ENCODE measurements around the gene AMFR. TPM values are rescaled to one million over a fixed set of nuclear protein-coding genes. Genes with fewer than 3 reads are reported as not detected.

Gene AMFR
- polyA plus RNA-seq, 1 donor (not counting 4 experiments of a cell fraction or from before 2014, with no cell fraction given): 36.9 TPM

DNA sequence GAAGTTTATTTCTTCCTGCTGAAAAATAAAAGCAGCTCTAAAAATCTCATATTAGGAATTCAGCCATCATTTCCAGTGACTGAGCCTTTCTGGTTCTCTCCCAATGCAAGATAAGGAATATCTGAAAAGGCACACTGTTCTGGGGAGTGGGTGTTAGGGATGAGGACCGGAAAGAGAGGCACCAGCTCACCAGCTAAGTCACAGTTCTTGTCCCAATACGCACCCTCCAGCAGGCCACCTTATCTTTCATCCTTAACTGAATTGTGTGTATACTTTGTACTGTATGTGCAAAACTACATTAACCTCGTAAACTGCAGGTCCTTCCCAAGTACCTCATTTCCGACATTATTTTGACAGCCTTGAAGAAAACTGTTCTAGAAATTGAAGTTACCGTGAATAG lies 11.0 kb downstream of the AMFR start:
- Histone ChIP-seq H3K9ac (ENCODE audit: control insufficient read depth, extremely low read depth, insufficient read depth, low read length) (no peak overlapping the region), H3K27ac (ENCODE audit: control insufficient read depth, insufficient read depth, low read length) (no peak overlapping the region), H4K20me1 (ENCODE audit: control insufficient read depth, extremely low read depth, insufficient read depth, low read length) (no peaks in the 10 kb centered on the region), H2AFZ (ENCODE audit: control insufficient read depth, low read length) (no peak overlapping the region), H3K4me2 (ENCODE audit: control insufficient read depth, extremely low read depth, insufficient read depth, low read depth, low read length) (no peak overlapping the region), H3K4me1 (ENCODE audit: control insufficient read depth, extremely low read depth, insufficient read depth, low read length) (peaks cover 3% of the 10 kb centered on the region), H3K4me3 (ENCODE audit: control insufficient read depth in 2 of 3, extremely low read depth in 1 of 3, insufficient read depth in 2 of 3, low read depth in 1 of 3, low read length in 3 of 3) (no peak overlapping the region), H3K9me3 (ENCODE audit: control insufficient read depth, low read depth, low read length) (no peaks in the 10 kb centered on the region), H3K9me1 (ENCODE audit: control insufficient read depth, extremely low read depth, insufficient read depth, low read length) (no peaks in the 10 kb centered on the region), H3K27me3 (ENCODE audit: control insufficient read depth, extremely low read depth, insufficient read depth, low read length) (no peaks in the 10 kb centered on the region), H3K36me3 (ENCODE audit: control insufficient read depth in 2 of 2, extremely low read depth in 1 of 2, insufficient read depth in 2 of 2, low read length in 2 of 2) (peaks cover 2 to 4% of the 10 kb centered on the region in 2 experiments), H3K79me2 (ENCODE audit: control insufficient read depth, insufficient read depth, low read length) (peaks cover 41% of the 10 kb centered on the region)
- DNase-seq (ENCODE audit: low read depth, low spot score) (no peak), FAIRE-seq (no peak)
- dilution Hi-C loops (cut with MboI; ENCODE audit: extremely low pct_ligation_motif_present, low sequenced_read_pairs): no loop called here
- TF ChIP-seq, protein P1, sequence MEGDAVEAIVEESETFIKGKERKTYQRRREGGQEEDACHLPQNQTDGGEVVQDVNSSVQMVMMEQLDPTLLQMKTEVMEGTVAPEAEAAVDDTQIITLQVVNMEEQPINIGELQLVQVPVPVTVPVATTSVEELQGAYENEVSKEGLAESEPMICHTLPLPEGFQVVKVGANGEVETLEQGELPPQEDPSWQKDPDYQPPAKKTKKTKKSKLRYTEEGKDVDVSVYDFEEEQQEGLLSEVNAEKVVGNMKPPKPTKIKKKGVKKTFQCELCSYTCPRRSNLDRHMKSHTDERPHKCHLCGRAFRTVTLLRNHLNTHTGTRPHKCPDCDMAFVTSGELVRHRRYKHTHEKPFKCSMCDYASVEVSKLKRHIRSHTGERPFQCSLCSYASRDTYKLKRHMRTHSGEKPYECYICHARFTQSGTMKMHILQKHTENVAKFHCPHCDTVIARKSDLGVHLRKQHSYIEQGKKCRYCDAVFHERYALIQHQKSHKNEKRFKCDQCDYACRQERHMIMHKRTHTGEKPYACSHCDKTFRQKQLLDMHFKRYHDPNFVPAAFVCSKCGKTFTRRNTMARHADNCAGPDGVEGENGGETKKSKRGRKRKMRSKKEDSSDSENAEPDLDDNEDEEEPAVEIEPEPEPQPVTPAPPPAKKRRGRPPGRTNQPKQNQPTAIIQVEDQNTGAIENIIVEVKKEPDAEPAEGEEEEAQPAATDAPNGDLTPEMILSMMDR (optimal IDR thresholded peaks at IDR 0.05 in 1 of 3, IDR thresholded peaks at IDR 0.05 in 1 of 3, conservative IDR thresholded peaks at IDR 0.05 in 1 of 3; ENCODE audit: extremely low read depth in 1 of 3, insufficient read depth in 2 of 3, low read length in 3 of 3): no peak
- no peak for TF ChIP-seq EZH2 (IDR thresholded peaks at IDR 0.05; ENCODE audit: low read length)

DNA sequence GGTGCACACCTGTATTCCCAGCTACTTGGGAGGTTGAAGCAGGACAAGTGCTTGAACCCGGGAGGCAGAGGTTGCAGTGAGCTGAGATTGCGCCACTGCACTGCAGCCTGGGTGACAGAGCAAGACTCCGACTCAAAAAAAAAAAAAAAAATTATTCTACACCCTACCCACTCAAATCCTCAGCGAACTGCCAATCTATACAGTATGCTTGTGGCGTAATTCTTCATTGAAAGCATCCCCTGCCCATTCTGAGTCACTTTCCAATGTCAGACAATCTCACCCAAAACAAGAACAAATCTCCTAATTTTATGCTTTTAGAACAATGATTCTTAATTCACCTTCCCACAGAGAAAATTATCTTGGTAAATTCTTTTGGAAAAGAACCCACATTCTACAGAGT lies 12.0 kb downstream of the AMFR start:
- H4K20me1 ChIP-seq (ENCODE audit: control insufficient read depth, extremely low read depth, insufficient read depth, low read length): no peaks in the 10 kb centered on the region
- no peak overlapping the region for H3K4me2 ChIP-seq (ENCODE audit: control insufficient read depth, extremely low read depth, insufficient read depth, low read depth, low read length)
- H3K27me3 ChIP-seq (ENCODE audit: control insufficient read depth, extremely low read depth, insufficient read depth, low read length): no peaks in the 10 kb centered on the region
- peaks cover 38% of the 10 kb centered on the region for H3K79me2 ChIP-seq (ENCODE audit: control insufficient read depth, insufficient read depth, low read length)
- dilution Hi-C loops (cut with MboI; ENCODE audit: extremely low pct_ligation_motif_present, low sequenced_read_pairs): no loop called here
- no peak overlapping the region for H3K9ac ChIP-seq (ENCODE audit: control insufficient read depth, extremely low read depth, insufficient read depth, low read length)
- H2AFZ ChIP-seq (ENCODE audit: control insufficient read depth, low read length): no peak overlapping the region
- FAIRE-seq: no peak
- no peaks in the 10 kb centered on the region for H3K9me3 ChIP-seq (ENCODE audit: control insufficient read depth, low read depth, low read length)
- DNase-seq (ENCODE audit: low read depth, low spot score): no peak
- no peak for TF ChIP-seq EZH2 (IDR thresholded peaks at IDR 0.05; ENCODE audit: low read length)
- TF ChIP-seq, protein P1 (optimal IDR thresholded peaks at IDR 0.05 in 1 of 3, IDR thresholded peaks at IDR 0.05 in 1 of 3, conservative IDR thresholded peaks at IDR 0.05 in 1 of 3; ENCODE audit: extremely low read depth in 1 of 3, insufficient read depth in 2 of 3, low read length in 3 of 3): no peak
- no peaks in the 10 kb centered on the region for H3K9me1 ChIP-seq (ENCODE audit: control insufficient read depth, extremely low read depth, insufficient read depth, low read length)
- peaks cover 5% of the 10 kb centered on the region for H3K4me1 ChIP-seq (ENCODE audit: control insufficient read depth, extremely low read depth, insufficient read depth, low read length)
- peaks cover 4 to 9% of the 10 kb centered on the region in 2 experiments for H3K36me3 ChIP-seq (ENCODE audit: control insufficient read depth in 2 of 2, extremely low read depth in 1 of 2, insufficient read depth in 2 of 2, low read length in 2 of 2)
- no peak overlapping the region for H3K27ac ChIP-seq (ENCODE audit: control insufficient read depth, insufficient read depth, low read length)
- H3K4me3 ChIP-seq (ENCODE audit: control insufficient read depth in 2 of 3, extremely low read depth in 1 of 3, insufficient read depth in 2 of 3, low read depth in 1 of 3, low read length in 3 of 3): no peak overlapping the region

Data from keratinocyte (primary cell).